IgD-negative memory B cell (primary cell): Measurements from ENCODE around the gene OR4X1. TPM values are rescaled to one million over a fixed set of nuclear protein-coding genes. Genes with fewer than 3 reads are reported as not detected.

Experiments used
- polyA plus RNA-seq: library from polyadenylated mRNA; unstranded; fragments of 300-500 nt; fragmentation: Illumina TruSeq; gene quantifications from one replicate; pipeline ENCODE4 v1.2.3, GENCODE V29; 2021

The OR4X1 gene
- polyA plus RNA-seq, 1 donor from 2014 or later = not detected

Other genes with a start within 250 kb of the OR4X1 start
- gene OR4B1, start 47.1 kb upstream of the OR4X1 start, polyA plus RNA-seq = not detected
- not detected for gene OR4X2, start 18.8 kb upstream of the OR4X1 start, polyA plus RNA-seq
- not detected for gene OR4S1, start 42.4 kb downstream of the OR4X1 start, polyA plus RNA-seq
- not detected for gene OR4C3, start 61.1 kb downstream of the OR4X1 start, polyA plus RNA-seq
- not detected for gene OR4C5, start 102.6 kb downstream of the OR4X1 start, polyA plus RNA-seq
- gene OR4A47, start 224.9 kb downstream of the OR4X1 start, polyA plus RNA-seq = not detected